GM12878 (cell line): ENCODE measurements around the gene CYP27A1. TPM values are rescaled to one million over a fixed set of nuclear protein-coding genes. Genes with fewer than 3 reads are reported as not detected.

Experiments used
- ATAC-seq: fragments of 200-7000 bp; cut with Tn5 transposase; 3 replicates; pipeline ENCODE4 v1.9.1; 2020; ENCODE audit warnings: mild to moderate bottlenecking, moderate library complexity
- BruUV-seq: library from RNA; stranded (reverse); fragments of 400-500 nt; replicated peaks from 2 replicates; lab custom pipeline; 2021; lab: Mats Ljungman, UMichigan
- CTCF ChIA-PET: fragments of 300-600 bp; sonication (Branson Sonifier 250); formaldehyde crosslinking; extraction: SDS; loops from one replicate; lab custom pipeline; 2021; ENCODE audit warnings: inconsistent platforms; lab: Yijun Ruan, JAX
- POLR2A ChIA-PET: fragments of 350-600 bp; formaldehyde crosslinking; extraction: SDS; loops from one replicate; lab custom pipeline; 2021; ENCODE audit warnings: inconsistent platforms; lab: Charles Lee
- RAD21 ChIA-PET: fragments of 300-600 bp; sonication (Branson Sonifier 250); formaldehyde crosslinking; loops from one replicate; lab custom pipeline; 2023; ENCODE audit warnings: antibody characterized with exemption; ENCODE audit not compliant: unreplicated experiment; lab: Charles Lee
- SMC1A ChIA-PET: fragments of 300-600 bp; sonication (Branson Sonifier 250); formaldehyde crosslinking; loops from one replicate; lab custom pipeline; 2023; ENCODE audit not compliant: unreplicated experiment, uncharacterized antibody; lab: Charles Lee
- DNase-seq: peaks from one replicate; pipeline ENCODE4 v3.0.0-alpha.2; 2011; ENCODE audit warnings: low read depth, low spot score
- FAIRE-seq: peaks from 3 replicates; lab custom pipeline; 2011; peaks lifted over from hg19 to GRCh38; lab: Jason Lieb, UNC
- H2AFZ ChIP-seq: 2 replicates; pipeline ENCODE4 v1.6.0; 2011; ENCODE audit warnings: low read depth, low read length, control low read depth; ENCODE audit not compliant: control insufficient read depth
- H3K27ac ChIP-seq: 2 replicates; pipeline ENCODE4 v1.5.1; 2011; ENCODE audit warnings: control low read depth; ENCODE audit not compliant: control insufficient read depth, insufficient read depth
- H3K27me3 ChIP-seq, 2 experiments: replicated peaks in 1 of 2; 2 replicates each; pipeline versions ENCODE4 v1.6.0 to v1.6.1; 2011; ENCODE audit warnings: low read length in 1 of 2; ENCODE audit not compliant: control insufficient read depth in 2 of 2, insufficient read depth in 2 of 2
- H3K36me3 ChIP-seq, 2 experiments: 2 replicates each; pipeline ENCODE4 v1.5.1; 2011; ENCODE audit warnings: low read length in 1 of 2; ENCODE audit not compliant: control insufficient read depth in 2 of 2, insufficient read depth in 2 of 2
- H3K4me1 ChIP-seq: 2 replicates; pipeline ENCODE4 v1.6.1; 2011; ENCODE audit warnings: mild to moderate bottlenecking, low read length, moderate library complexity, mixed read lengths; ENCODE audit not compliant: control insufficient read depth, insufficient read depth
- H3K4me2 ChIP-seq: 2 replicates; pipeline ENCODE4 v1.6.0; 2011; ENCODE audit warnings: control low read depth; ENCODE audit not compliant: control insufficient read depth, insufficient read depth
- H3K4me3 ChIP-seq: fragments of 200-600 bp; sonication (generic); 2 replicates; pipeline ENCODE4 v1.5.1; 2016
- H3K79me2 ChIP-seq: 2 replicates; pipeline ENCODE4 v1.6.0; 2011; ENCODE audit warnings: low read length; ENCODE audit not compliant: control insufficient read depth, insufficient read depth
- H3K9ac ChIP-seq: 2 replicates; pipeline ENCODE4 v1.8.0; 2011; ENCODE audit warnings: low read length, control low read depth, mixed read lengths; ENCODE audit not compliant: control insufficient read depth, insufficient read depth
- H3K9me3 ChIP-seq: replicated peaks from 3 replicates; pipeline ENCODE4 v1.5.1; 2011; ENCODE audit warnings: mild to moderate bottlenecking, low read length; ENCODE audit not compliant: control insufficient read depth, insufficient read depth
- H4K20me1 ChIP-seq: 2 replicates; pipeline ENCODE4 v1.6.0; 2011; ENCODE audit not compliant: control insufficient read depth, insufficient read depth
- ASH2L ChIP-seq: fragments of 300-600, 200-600 bp; sonication (generic); IDR thresholded peaks from 2 replicates; pipeline ENCODE4 v1.6.1; 2017; ENCODE audit warnings: low read depth, mild to moderate bottlenecking, borderline replicate concordance
- EED ChIP-seq: sonication (generic); IDR thresholded peaks from 2 replicates; pipeline ENCODE4 v1.6.1; 2016; ENCODE audit warnings: antibody characterized with exemption, low read depth
- HCFC1 ChIP-seq: fragments of 150-350 bp; IDR thresholded peaks from 2 replicates; pipeline ENCODE4 v1.6.1; 2014; ENCODE audit warnings: low read length
- PML ChIP-seq: IDR thresholded peaks from 2 replicates; pipeline ENCODE4 v1.6.1; 2012; ENCODE audit warnings: low read length, inconsistent platforms
- SIX5 ChIP-seq: IDR thresholded peaks from 2 replicates; pipeline ENCODE4 v1.6.1; 2011; ENCODE audit warnings: mild to moderate bottlenecking, low read depth, low read length, moderate library complexity; ENCODE audit not compliant: severe bottlenecking
- TCF12 ChIP-seq: IDR thresholded peaks from 2 replicates; pipeline ENCODE4 v1.6.1; 2011; ENCODE audit warnings: low read depth, mild to moderate bottlenecking, low read length
- WGBS: methylation state at CpG from one replicate; pipeline ENCODE4 v1.1.6; 2016; ENCODE audit warnings: low lambda C conversion rate; ENCODE audit not compliant: insufficient replicate concordance, insufficient coverage; ENCODE audit errors: missing lambda C conversion rate; 5-methylcytosine and 5-hydroxymethylcytosine counted together
- in situ Hi-C: fragments of 300-500 bp; cut with MboI; formaldehyde crosslinking; loops from 9 replicates; pipeline ENCODE4 v1.14.3; 2018; ENCODE audit warnings: mixed read lengths
- intact Hi-C: fragments of 100-400 bp; cut with micrococcal nuclease; formaldehyde crosslinking; loops from one replicate; pipeline ENCODE4 v1.14.2; 2022; ENCODE audit not compliant: unreplicated experiment
- polyA plus RNA-seq, 11 experiments: library from polyadenylated mRNA; depleted of rRNA in 4 of 11; unstranded in 6 of 11; stranded (reverse) in 5 of 11; fragments of >200 nt; fragmentation: Nextera tagmentation in 4 of 11; fragmentation: Illumina TruSeq in 1 of 11; extraction: Ambion mirVana in 4 of 11; extraction: Trizol in 1 of 11; gene quantifications; 1 replicate in 1 of 11; 2 replicates in 10 of 11; pipeline versions ENCODE4 v1.2.1 to v1.2.3, GENCODE V29; 2011 to 2016; ENCODE audit warnings: inconsistent platforms in 2 of 11, missing spikeins in 2 of 11, low read depth in 1 of 11
- total RNA-seq, 4 experiments: library from RNA; depleted of rRNA in 3 of 4; stranded (reverse); fragments of >200 nt in 3 of 4; fragmentation: Illumina TruSeq in 1 of 4; extraction: Trizol in 1 of 4; gene quantifications; 2 replicates each; pipeline versions ENCODE4 v1.2.1 to v1.2.3, GENCODE V29; 2013 to 2021
- TF ChIP-seq, protein P1 (sequence below): fragments of 450-650 bp; IDR thresholded peaks from 2 replicates; pipeline ENCODE4 v1.6.1; 2016; ENCODE audit warnings: mild to moderate bottlenecking

Gene CYP27A1
- total and polyA plus RNA-seq, 10 of the 15 experiments (the other 5 are each of a cell fraction or from before 2014, with no cell fraction given): 0.11 to 0.72 (median 0.18) TPM; not detected in 2

DNA sequence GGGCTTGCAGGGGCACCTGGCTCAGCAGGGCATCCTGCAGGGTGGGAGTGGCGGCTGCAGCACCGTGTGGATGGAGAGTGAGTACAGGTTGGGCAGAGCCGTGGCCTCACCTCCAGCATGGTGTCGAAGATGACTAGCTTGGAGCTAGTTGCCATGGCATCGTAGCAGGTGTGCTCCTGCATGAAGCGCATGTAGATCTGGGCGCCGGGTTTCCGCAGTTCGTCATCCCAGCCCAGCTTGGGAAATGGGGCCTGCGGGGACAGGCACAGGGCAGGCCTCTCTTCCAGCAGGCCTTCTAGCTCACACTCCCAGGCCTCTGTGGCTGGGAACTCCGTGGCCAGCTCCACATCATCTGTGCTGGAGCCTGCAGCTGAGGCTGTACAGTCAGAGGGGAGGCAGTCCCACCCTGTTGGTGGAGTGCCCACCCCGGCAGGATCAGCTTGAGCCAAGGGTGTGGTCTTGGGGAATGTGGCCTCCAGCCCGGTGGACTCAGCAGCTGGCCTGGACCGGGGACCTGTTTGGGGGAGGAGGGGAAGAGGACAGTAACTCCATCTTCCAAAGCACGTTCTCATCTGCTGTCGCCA lies 48.0 kb downstream of the CYP27A1 start:
- Histone ChIP-seq H3K4me2 (no peak overlapping the region), H3K4me1 (no peaks in the 10 kb centered on the region), H3K9ac (no peak overlapping the region), H3K36me3 (no peaks in the 10 kb centered on the region), H4K20me1 (no peaks in the 10 kb centered on the region), H3K4me3 (no peak overlapping the region), H2AFZ (no peak overlapping the region), H3K79me2 (no peaks in the 10 kb centered on the region), H3K9me3 (no peaks in the 10 kb centered on the region), H3K27ac (no peak overlapping the region), H3K27me3 (no peaks in the 10 kb centered on the region; a peak in 2 of 4 replicates)
- ATAC-seq: no peak
- FAIRE-seq: no peak
- intact Hi-C loops: no loop called here
- TF ChIP-seq SIX5 (no peak), PML (no peak), EED (no peak), HCFC1 (no peak), ASH2L (no peak), TCF12 (no peak)
- TF ChIP-seq, protein P1, sequence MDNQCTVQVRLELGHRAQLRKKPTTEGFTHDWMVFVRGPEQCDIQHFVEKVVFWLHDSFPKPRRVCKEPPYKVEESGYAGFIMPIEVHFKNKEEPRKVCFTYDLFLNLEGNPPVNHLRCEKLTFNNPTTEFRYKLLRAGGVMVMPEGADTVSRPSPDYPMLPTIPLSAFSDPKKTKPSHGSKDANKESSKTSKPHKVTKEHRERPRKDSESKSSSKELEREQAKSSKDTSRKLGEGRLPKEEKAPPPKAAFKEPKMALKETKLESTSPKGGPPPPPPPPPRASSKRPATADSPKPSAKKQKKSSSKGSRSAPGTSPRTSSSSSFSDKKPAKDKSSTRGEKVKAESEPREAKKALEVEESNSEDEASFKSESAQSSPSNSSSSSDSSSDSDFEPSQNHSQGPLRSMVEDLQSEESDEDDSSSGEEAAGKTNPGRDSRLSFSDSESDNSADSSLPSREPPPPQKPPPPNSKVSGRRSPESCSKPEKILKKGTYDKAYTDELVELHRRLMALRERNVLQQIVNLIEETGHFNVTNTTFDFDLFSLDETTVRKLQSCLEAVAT: no peak
- in situ Hi-C loops: no loop called here
- no TSS peak for BruUV-seq
- RAD21 ChIA-PET: no interaction called here
- POLR2A ChIA-PET: no interaction called here
- SMC1A ChIA-PET: no interaction called here
- WGBS: 59% methylated on average over 17 of the region's 17 CpGs
- no peak for DNase-seq
- CTCF ChIA-PET: interaction anchor here (0.6 kb wide), 1 partner anchor 309 kb away, joined by 3 read pairs; no protein-coding TSS in a partner anchor
